PFSK-1 (cell line): ENCODE data around the gene MAFG.

ENCODE experiments used
- POLR2AphosphoS5 ChIP-seq: IDR thresholded peaks from 2 replicates; pipeline ENCODE4 v1.6.1; 2012; ENCODE audit warnings: low read depth, mild to moderate bottlenecking, control low read depth, low read length, moderate library complexity
- SIN3A ChIP-seq: IDR thresholded peaks from 2 replicates; pipeline ENCODE4 v1.6.1; 2012; ENCODE audit warnings: mild to moderate bottlenecking, low read length, moderate library complexity, borderline replicate concordance; ENCODE audit not compliant: insufficient read depth
- TAF1 ChIP-seq: IDR thresholded peaks from 2 replicates; pipeline ENCODE4 v1.6.1; 2012; ENCODE audit warnings: low read length, control low read depth, borderline replicate concordance; ENCODE audit not compliant: insufficient read depth

GRCh38 chr17:81906476-81907218 lies 20.9 kb downstream of the MAFG start:
- TF ChIP-seq POLR2AphosphoS5 (no peak), TAF1 (no peak), SIN3A (no peak)
